ENCODE measurements around the gene IGFBPL1.

GRCh38 chr9:38395653-38396370 lies 28.4 kb downstream of the IGFBPL1 start:
- TF ChIP-seq CTCF (IDR thresholded peaks at IDR 0.05), result no peak
- no peak for TF ChIP-seq POLR2A (IDR thresholded peaks at IDR 0.05; ENCODE audit: low read length)
- TF ChIP-seq RNF2 (IDR thresholded peaks at IDR 0.05; ENCODE audit: borderline replicate concordance, low read depth), result no peak
- TF ChIP-seq RFX5 (IDR thresholded peaks at IDR 0.05), result no peak
